Keratinocyte (primary cell): ENCODE data around the gene ZNF157. TPM values are rescaled to one million over a fixed set of nuclear protein-coding genes. Genes with fewer than 3 reads are reported as not detected.

Source experiments
- DNase-seq: peaks from one replicate; pipeline ENCODE4 v3.0.0-alpha.2; 2011; ENCODE audit warnings: low read depth, missing footprints, low spot score
- FAIRE-seq: peaks from 2 replicates; lab custom pipeline; 2011; peaks lifted over from hg19 to GRCh38; lab: Jason Lieb, UNC
- H2AFZ ChIP-seq: 2 replicates; pipeline ENCODE4 v1.6.0; 2012; ENCODE audit warnings: low read length, control low read depth, inconsistent platforms; ENCODE audit not compliant: control insufficient read depth
- H3K27ac ChIP-seq: 2 replicates; pipeline ENCODE4 v1.5.1; 2011; ENCODE audit warnings: low read length; ENCODE audit not compliant: control insufficient read depth, insufficient read depth
- H3K27me3 ChIP-seq: 3 replicates; pipeline ENCODE4 v1.6.0; 2011; ENCODE audit warnings: low read length; ENCODE audit not compliant: control insufficient read depth, insufficient read depth; ENCODE audit errors: extremely low read depth
- H3K36me3 ChIP-seq, 2 experiments: 2 replicates in 1 of 2; 3 replicates in 1 of 2; pipeline ENCODE4 v1.5.1; 2011; ENCODE audit warnings: low read length in 2 of 2, mild to moderate bottlenecking in 1 of 2; ENCODE audit not compliant: control insufficient read depth in 2 of 2, insufficient read depth in 2 of 2; ENCODE audit errors: extremely low read depth in 1 of 2
- H3K4me1 ChIP-seq: 3 replicates; pipeline ENCODE4 v1.5.1; 2011; ENCODE audit warnings: low read length; ENCODE audit not compliant: control insufficient read depth, insufficient read depth; ENCODE audit errors: extremely low read depth
- H3K4me2 ChIP-seq: 3 replicates; pipeline ENCODE4 v1.6.0; 2011; ENCODE audit warnings: low read depth, low read length; ENCODE audit not compliant: control insufficient read depth, insufficient read depth; ENCODE audit errors: extremely low read depth
- H3K4me3 ChIP-seq, 3 experiments: fragments of 200-600 bp in 1 of 3; sonication (generic) in 1 of 3; 2 replicates in 2 of 3; 3 replicates in 1 of 3; pipeline ENCODE4 v1.5.1; 2011 to 2016; ENCODE audit warnings: low read length in 3 of 3, mild to moderate bottlenecking in 3 of 3, control low read depth in 2 of 3, inconsistent platforms in 1 of 3, low read depth in 1 of 3, mixed read lengths in 1 of 3, mixed run types in 1 of 3, moderate library complexity in 1 of 3; ENCODE audit not compliant: control insufficient read depth in 2 of 3, insufficient read depth in 2 of 3; ENCODE audit errors: extremely low read depth in 1 of 3
- H3K79me2 ChIP-seq: 2 replicates; pipeline ENCODE4 v1.6.0; 2012; ENCODE audit warnings: low read length; ENCODE audit not compliant: control insufficient read depth, insufficient read depth
- H3K9ac ChIP-seq: 3 replicates; pipeline ENCODE4 v1.6.0; 2011; ENCODE audit warnings: low read length; ENCODE audit not compliant: control insufficient read depth, insufficient read depth; ENCODE audit errors: extremely low read depth
- H3K9me1 ChIP-seq: 3 replicates; pipeline ENCODE4 v1.6.0; 2011; ENCODE audit warnings: low read length; ENCODE audit not compliant: control insufficient read depth, insufficient read depth; ENCODE audit errors: extremely low read depth
- H3K9me3 ChIP-seq: 2 replicates; pipeline ENCODE4 v1.5.1; 2012; ENCODE audit warnings: low read depth, low read length; ENCODE audit not compliant: control insufficient read depth
- H4K20me1 ChIP-seq: 3 replicates; pipeline ENCODE4 v1.6.0; 2011; ENCODE audit warnings: low read length; ENCODE audit not compliant: control insufficient read depth, insufficient read depth; ENCODE audit errors: extremely low read depth
- CTCF ChIP-seq, 3 experiments: IDR thresholded peaks in 1 of 3; conservative IDR thresholded peaks in 1 of 3; optimal IDR thresholded peaks in 1 of 3; 2 replicates in 2 of 3; 3 replicates in 1 of 3; pipeline versions ENCODE3 to v1.5.1; 2011; ENCODE audit warnings: low read length in 3 of 3, mild to moderate bottlenecking in 3 of 3, moderate library complexity in 2 of 3, control low read depth in 1 of 3, inconsistent platforms in 1 of 3; ENCODE audit not compliant: insufficient read depth in 2 of 3; ENCODE audit errors: extremely low read depth in 1 of 3
- EZH2 ChIP-seq: IDR thresholded peaks from one replicate; pipeline ENCODE4 v1.6.1; 2012; ENCODE audit warnings: inconsistent platforms, mild to moderate bottlenecking, low read length, moderate library complexity
- dilution Hi-C: fragments of 300-500 bp; cut with MboI; formaldehyde crosslinking; loops from one replicate; pipeline ENCODE4 v1.7.0; 2020; ENCODE audit warnings: low sequenced_read_pairs; ENCODE audit not compliant: extremely low pct_ligation_motif_present
- polyA plus RNA-seq, 5 experiments: library from polyadenylated mRNA; depleted of rRNA in 3 of 5; stranded (reverse) in 3 of 5; stranded (forward) in 1 of 5; unstranded in 1 of 5; fragments of >200 nt; gene quantifications; 1 replicate in 1 of 5; 2 replicates in 3 of 5; 3 replicates in 1 of 5; pipeline versions ENCODE4 v1.2.1 to v1.2.3, GENCODE V29; 2011 to 2012; ENCODE audit warnings: missing spikeins in 2 of 5, low read depth in 1 of 5, low replicate concordance in 1 of 5

The ZNF157 gene
- polyA plus RNA-seq, 1 donor (not counting 4 experiments of a cell fraction or from before 2014, with no cell fraction given) = 0.12 TPM

GRCh38 chrX:47360423-47361179 lies 9.8 kb upstream of the ZNF157 start:
- peaks cover 3% of the 10 kb centered on the region for H3K4me1 ChIP-seq
- no peak overlapping the region for H3K4me2 ChIP-seq
- DNase-seq (no peak), FAIRE-seq (no peak)
- no peaks in the 10 kb centered on the region for H3K79me2 ChIP-seq
- dilution Hi-C loops = no loop called here
- no peak overlapping the region for H3K4me3 ChIP-seq
- no peak for TF ChIP-seq CTCF (optimal IDR thresholded peaks at IDR 0.05 in 1 of 3, IDR thresholded peaks at IDR 0.05 in 1 of 3, conservative IDR thresholded peaks at IDR 0.05 in 1 of 3; ENCODE audit: extremely low read depth in 1 of 3, insufficient read depth in 2 of 3, low read length in 3 of 3)
- no peak for TF ChIP-seq EZH2
- H3K27me3 ChIP-seq = no peaks in the 10 kb centered on the region
- no peaks in the 10 kb centered on the region for H3K9me3 ChIP-seq
- H3K27ac ChIP-seq = no peak overlapping the region
- H4K20me1 ChIP-seq = no peaks in the 10 kb centered on the region
- H3K36me3 ChIP-seq = no peaks in the 10 kb centered on the region
- H3K9me1 ChIP-seq = no peaks in the 10 kb centered on the region
- no peak overlapping the region for H2AFZ ChIP-seq
- no peak overlapping the region for H3K9ac ChIP-seq

- Histone ChIP-seq H3K79me2 (no peaks in the 10 kb centered on the region), H3K9ac (no peak overlapping the region), H3K27me3 (no peaks in the 10 kb centered on the region), H4K20me1 (no peaks in the 10 kb centered on the region), H3K4me1 (peaks cover 5% of the 10 kb centered on the region), H3K4me2 (peak overlapping the region; percentile 41), H2AFZ (peak overlapping the region; percentile 58), H3K9me3 (no peaks in the 10 kb centered on the region), H3K27ac (no peak overlapping the region), H3K4me3 (no peak overlapping the region), H3K9me1 (no peaks in the 10 kb centered on the region), H3K36me3 (no peaks in the 10 kb centered on the region)
- peak; percentile 23 for FAIRE-seq
- TF ChIP-seq EZH2 = no peak
- no peak for TF ChIP-seq CTCF (optimal IDR thresholded peaks at IDR 0.05 in 1 of 3, IDR thresholded peaks at IDR 0.05 in 1 of 3, conservative IDR thresholded peaks at IDR 0.05 in 1 of 3; ENCODE audit: extremely low read depth in 1 of 3, insufficient read depth in 2 of 3, low read length in 3 of 3)
- no peak for DNase-seq
- dilution Hi-C loops = no loop called here
Measured at GRCh38 chrX:47361538-47362511, 8.6 kb upstream of the ZNF157 start.
